ENCODE data around the gene BOC. TPM values are rescaled to one million over a fixed set of nuclear protein-coding genes. Genes with fewer than 3 reads are reported as not detected.

Gene BOC
- total RNA-seq, 1 donor from 2014 or later: 7.1 TPM

GRCh38 chr3:113292933-113293332 lies 81.6 kb downstream of the BOC start:
- intact Hi-C loops (cut with DNase I): no loop called here
- ATAC-seq (no peak), DNase-seq (ENCODE audit: missing footprints) (no peak)

- no peak for ATAC-seq
- no peak for DNase-seq (ENCODE audit: missing footprints)
- intact Hi-C loops (cut with DNase I): no loop called here
These were observed 82.0 kb downstream of the BOC start for GRCh38 chr3:113293348-113293747.

- intact Hi-C loops (cut with DNase I): no loop called here
- no peak for DNase-seq (ENCODE audit: missing footprints)
- ATAC-seq: no peak
These were observed 84.1 kb downstream of the BOC start for GRCh38 chr3:113295463-113295862.

- intact Hi-C loops (cut with DNase I): no loop called here
- no peak for ATAC-seq
- DNase-seq (ENCODE audit: missing footprints): no peak
These were observed 85.9 kb downstream of the BOC start for GRCh38 chr3:113297287-113297686.

- no peak for ATAC-seq
- intact Hi-C loops (cut with DNase I): no loop called here
These were observed 86.5 kb downstream of the BOC start for GRCh38 chr3:113297841-113298240.

GRCh38 chr3:113300596-113300995 lies 89.2 kb downstream of the BOC start:
- DNase-seq (ENCODE audit: missing footprints): no peak
- no peak for ATAC-seq
- intact Hi-C loops (cut with DNase I): no loop called here

More at GRCh38 chr3:113297841-113298240, 86.5 kb downstream of the BOC start:
- no peak for DNase-seq (ENCODE audit: missing footprints)

- intact Hi-C loops (cut with DNase I): no loop called here
- no peak for DNase-seq (ENCODE audit: missing footprints)
- no peak for ATAC-seq
These were observed 92.7 kb downstream of the BOC start for GRCh38 chr3:113304102-113304501.

GRCh38 chr3:113304856-113305540 lies 93.6 kb downstream of the BOC start:
- intact Hi-C loops (cut with DNase I): no loop called here
- no peak for ATAC-seq
- DNase-seq (ENCODE audit: missing footprints): no peak

GRCh38 chr3:113310960-113311359 lies 99.6 kb downstream of the BOC start:
- intact Hi-C loops (cut with DNase I): no loop called here
- DNase-seq (ENCODE audit: missing footprints) (no peak), ATAC-seq (no peak)

GRCh38 chr3:113312416-113312815 lies 101.1 kb downstream of the BOC start:
- DNase-seq (ENCODE audit: missing footprints) (no peak), ATAC-seq (no peak)
- intact Hi-C loops (cut with DNase I): no loop called here

- intact Hi-C loops (cut with DNase I): no loop called here
- DNase-seq (ENCODE audit: missing footprints) (no peak), ATAC-seq (no peak)
These were observed 103.6 kb downstream of the BOC start for GRCh38 chr3:113314923-113315322.

- DNase-seq (ENCODE audit: missing footprints): no peak
- intact Hi-C loops (cut with DNase I): no loop called here
- no peak for ATAC-seq
These were observed 118.4 kb downstream of the BOC start for GRCh38 chr3:113329757-113330156.

- intact Hi-C loops (cut with DNase I): no loop called here
- DNase-seq (ENCODE audit: missing footprints) (no peak), ATAC-seq (peak; percentile 52)
These were observed 119.4 kb downstream of the BOC start for GRCh38 chr3:113330742-113331141.

- intact Hi-C loops (cut with DNase I): no loop called here
- ATAC-seq: no peak
These were observed 119.8 kb downstream of the BOC start for GRCh38 chr3:113331187-113331586.

More at GRCh38 chr3:113331187-113331586, 119.8 kb downstream of the BOC start:
- DNase-seq (ENCODE audit: missing footprints): no peak

Other genes with a start within 250 kb of the BOC start
- 1.0 TPM for gene CD200R1, start 236.5 kb upstream of the BOC start, total RNA-seq
- 27.6 TPM for gene GTPBP8, start 220.6 kb upstream of the BOC start, total RNA-seq
- 2.2 TPM for gene CFAP44, start 229.9 kb downstream of the BOC start, total RNA-seq

Measured in Right ventricle myocardium inferior (tissue), 1 donor.